A673 (cell line): ENCODE results near the gene WFDC1.

Experiments
- CTCF ChIP-seq: fragments of 300-800, 200-600 bp; sonication (generic); conservative IDR thresholded peaks from 2 replicates; pipeline ENCODE4 v1.5.1; 2017; ENCODE audit warnings: low read depth, mild to moderate bottlenecking, antibody characterized with exemption, low read length, moderate library complexity, mixed read lengths
- EZH2 ChIP-seq: fragments of 200-600 bp; sonication (generic); IDR thresholded peaks from 2 replicates; pipeline ENCODE4 v1.6.1; 2017; ENCODE audit warnings: borderline replicate concordance, low read depth, mild to moderate bottlenecking, mixed read lengths, antibody characterized with exemption, low read length; ENCODE audit not compliant: poor library complexity, severe bottlenecking

- TF ChIP-seq CTCF = no peak
- no peak for TF ChIP-seq EZH2
Measured at GRCh38 chr16:84259691-84260090, 35.0 kb upstream of the WFDC1 start.
